GM23338 (cell line): ENCODE measurements around the gene CIPC. TPM values are rescaled to one million over a fixed set of nuclear protein-coding genes. Genes with fewer than 3 reads are reported as not detected.

Experiments
- ATAC-seq: fragments of 200-7000 bp; cut with Tn5 transposase; 3 replicates; pipeline ENCODE4 v1.9.1; 2020
- DNase-seq: peaks from one replicate; pipeline ENCODE4 v3.0.0-alpha.2; 2015; ENCODE audit warnings: low spot score
- H2AFZ ChIP-seq: fragments of 200-600 bp; sonication (generic); 2 replicates; pipeline ENCODE4 v1.8.0; 2016; ENCODE audit warnings: antibody characterized with exemption, mild to moderate bottlenecking, moderate library complexity
- H3F3A ChIP-seq: fragments of 200-600 bp; sonication (generic); replicated peaks from 2 replicates; pipeline ENCODE4 v1.8.0; 2017; ENCODE audit warnings: antibody characterized with exemption, mixed run types, low read depth
- H3K27ac ChIP-seq: fragments of 200-600 bp; sonication (generic); 2 replicates; pipeline ENCODE4 v1.6.1; 2016; ENCODE audit warnings: low read depth
- H3K27me3 ChIP-seq: fragments of 200-600 bp; sonication (generic); 2 replicates; pipeline ENCODE4 v1.8.0; 2016; ENCODE audit warnings: mild to moderate bottlenecking, mixed run types, moderate library complexity; ENCODE audit not compliant: insufficient read depth
- H3K36me3 ChIP-seq: fragments of 200-600 bp; sonication (generic); 2 replicates; pipeline ENCODE4 v1.8.0; 2016; ENCODE audit warnings: mild to moderate bottlenecking; ENCODE audit not compliant: insufficient read depth
- H3K4me1 ChIP-seq: fragments of 200-600 bp; sonication (generic); 2 replicates; pipeline ENCODE4 v1.8.0; 2016; ENCODE audit warnings: mild to moderate bottlenecking, moderate library complexity; ENCODE audit not compliant: insufficient read depth
- H3K4me2 ChIP-seq: fragments of 200-600 bp; sonication (generic); 2 replicates; pipeline ENCODE4 v1.7.1; 2017; ENCODE audit warnings: mixed run types
- H3K4me3 ChIP-seq: fragments of 200-600 bp; sonication (generic); 2 replicates; pipeline ENCODE4 v1.6.1; 2016; ENCODE audit warnings: mixed run types
- H3K79me2 ChIP-seq: fragments of 200-600 bp; sonication (generic); replicated peaks from 2 replicates; pipeline ENCODE4 v1.8.0; 2017; ENCODE audit warnings: mild to moderate bottlenecking; ENCODE audit not compliant: insufficient read depth
- H3K9me2 ChIP-seq: fragments of 200-600 bp; sonication (generic); 2 replicates; pipeline ENCODE4 v1.8.0; 2017; ENCODE audit not compliant: insufficient read depth
- H4K20me1 ChIP-seq: fragments of 200-600 bp; sonication (generic); replicated peaks from 2 replicates; pipeline ENCODE4 v1.8.0; 2017; ENCODE audit warnings: mild to moderate bottlenecking; ENCODE audit not compliant: insufficient read depth
- H3K27ac Mint-ChIP-seq: 2 replicates; pipeline ENCODE4 v1.8.0; 2020; ENCODE audit warnings: inconsistent platforms, mild to moderate bottlenecking, moderate library complexity, mixed read lengths
- H3K27me3 Mint-ChIP-seq: 3 replicates; pipeline ENCODE4 v1.8.0; 2022; ENCODE audit warnings: low read depth, mild to moderate bottlenecking, moderate library complexity, mixed read lengths, inconsistent platforms; ENCODE audit not compliant: insufficient read depth, poor library complexity
- H3K36me3 Mint-ChIP-seq: 3 replicates; pipeline ENCODE4 v1.8.0; 2021; ENCODE audit warnings: low read depth, mild to moderate bottlenecking, inconsistent platforms, moderate library complexity, mixed read lengths
- H3K4me1 Mint-ChIP-seq: 3 replicates; pipeline ENCODE4 v1.8.0; 2020; ENCODE audit warnings: mild to moderate bottlenecking, inconsistent platforms, mixed read lengths
- H3K4me3 Mint-ChIP-seq: 3 replicates; pipeline ENCODE4 v1.8.0; 2021; ENCODE audit warnings: moderate library complexity, mild to moderate bottlenecking, inconsistent platforms, mixed read lengths
- H3K9me3 Mint-ChIP-seq: 3 replicates; pipeline ENCODE4 v1.8.0; 2020; ENCODE audit warnings: moderate library complexity, mild to moderate bottlenecking, inconsistent platforms, mixed read lengths
- CREB1 ChIP-seq: fragments of 250-450 bp; sonication (Bioruptor Pico); IDR thresholded peaks from 2 replicates; pipeline ENCODE4 v1.5.0; 2020; ENCODE audit warnings: low read depth, mild to moderate bottlenecking, moderate library complexity
- EZH2phosphoT487 ChIP-seq: fragments of 200-600 bp; sonication (generic); IDR thresholded peaks from one replicate; pipeline ENCODE4 v1.8.1; 2018; ENCODE audit warnings: antibody characterized with exemption; ENCODE audit not compliant: unreplicated experiment
- JUNB ChIP-seq: IDR thresholded peaks from one replicate; pipeline ENCODE4 v1.6.1; 2016; ENCODE audit warnings: antibody characterized with exemption; ENCODE audit not compliant: unreplicated experiment
- NANOG ChIP-seq: IDR thresholded peaks from 2 replicates; pipeline ENCODE4 v1.6.1; 2016; ENCODE audit warnings: antibody characterized with exemption, borderline replicate concordance
- STAT1 ChIP-seq: IDR thresholded peaks from one replicate; pipeline ENCODE4 v1.6.1; 2016; ENCODE audit warnings: antibody characterized with exemption; ENCODE audit not compliant: unreplicated experiment
- ZNF114 ChIP-seq: fragments of 250-450 bp; sonication (Bioruptor Pico); IDR thresholded peaks from 2 replicates; pipeline ENCODE4 v1.5.0; 2020; ENCODE audit warnings: mild to moderate bottlenecking, moderate library complexity
- ZNF331 ChIP-seq: fragments of 250-450 bp; sonication (Bioruptor Pico); IDR thresholded peaks from 2 replicates; pipeline ENCODE4 v1.5.0; 2020; ENCODE audit warnings: low read depth, mild to moderate bottlenecking, moderate library complexity
- polyA plus RNA-seq: library from polyadenylated mRNA; unstranded; fragments of >200 nt; fragmentation: Nextera tagmentation; extraction: Ambion mirVana; gene quantifications from 2 replicates; pipeline ENCODE4 v1.2.1, GENCODE V29; 2016
- total RNA-seq: library from RNA; depleted of rRNA; stranded (reverse); fragments of >200 nt; shearing (Covaris generic); gene quantifications from 2 replicates; pipeline ENCODE4 v1.2.3, GENCODE V29; 2014
- TF ChIP-seq, protein P1 (sequence below), 2 experiments: fragments of 200-600 bp in 1 of 2; sonication (generic) in 1 of 2; conservative IDR thresholded peaks; 2 replicates each; pipeline versions ENCODE4 v1.5.1 to v1.6.1; 2016 to 2017; ENCODE audit warnings: antibody characterized with exemption in 2 of 2, low read depth in 2 of 2, mild to moderate bottlenecking in 2 of 2, moderate library complexity in 1 of 2
- TF ChIP-seq, protein P2 (sequence below): fragments of 250-450 bp; sonication (Bioruptor Pico); IDR thresholded peaks from 2 replicates; pipeline ENCODE4 v1.5.0; 2020; ENCODE audit warnings: mild to moderate bottlenecking, moderate library complexity

CIPC gene
- total and polyA plus RNA-seq, 2 experiments from 2014 or later, result 8.1 to 36.9 TPM

DNA sequence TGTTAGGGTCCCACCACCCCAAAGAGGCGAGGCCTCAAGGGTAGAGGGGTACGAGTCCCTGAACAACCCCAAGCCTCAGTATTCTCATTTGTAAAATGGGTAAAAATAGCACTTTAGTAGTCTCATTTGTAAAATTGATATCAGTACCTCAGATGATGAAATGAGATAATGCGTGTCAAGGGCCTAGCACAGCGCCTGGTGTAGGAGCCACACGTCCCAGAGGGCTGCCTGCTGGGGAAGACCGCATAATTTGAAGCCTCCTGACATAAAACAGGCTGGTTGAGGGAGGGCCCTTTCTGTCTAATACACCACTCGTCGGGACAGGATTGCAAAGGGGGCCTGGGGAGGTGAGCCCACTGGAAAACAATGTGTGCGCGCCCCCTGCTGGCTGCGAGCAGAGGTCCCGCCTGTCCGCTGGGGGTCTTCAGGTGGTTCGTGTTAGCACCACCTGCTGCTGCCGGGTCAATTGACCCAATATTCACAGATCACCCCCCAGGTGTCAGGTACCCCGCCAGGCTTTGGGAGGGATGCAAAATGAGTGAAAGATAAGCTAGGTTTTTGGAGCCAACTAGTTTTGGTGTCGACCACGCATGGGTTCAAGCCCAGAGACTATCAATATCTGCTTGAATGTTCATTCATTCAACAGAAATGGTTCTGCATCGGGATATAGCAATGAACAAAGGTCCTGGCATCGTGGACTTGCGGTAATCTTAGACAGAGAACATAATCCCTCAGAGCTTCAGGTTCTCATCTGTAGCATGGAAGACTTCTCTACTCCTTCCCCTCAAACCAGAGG is 44.8 kb upstream of the CIPC start:
- Histone ChIP-seq H3K4me2 (no peak overlapping the region), H3F3A (0 out of 2 replicates have a peak, but pooled peaks cover 3% of the 10 kb centered on the region), H3K27me3 (no peaks in the 10 kb centered on the region), H3K27ac (no peak overlapping the region), H3K4me1 (0 out of 2 replicates have a peak, but pooled peaks cover 9% of the 10 kb centered on the region), H3K79me2 (no peaks in the 10 kb centered on the region), H2AFZ (peak overlapping the region; percentile 61; the same call in 1 of the 2 replicates), H4K20me1 (no peaks in the 10 kb centered on the region), H3K36me3 (no peaks in the 10 kb centered on the region), H3K4me3 (no peak overlapping the region), H3K9me2 (no peaks in the 10 kb centered on the region)
- Mint-ChIP-seq H3K27ac (no peak overlapping the region), H3K4me3 (no peak overlapping the region), H3K9me3 (peaks cover 16% of the 10 kb centered on the region; the same call in 2 of the 3 replicates), H3K27me3 (peaks cover 3% of the 10 kb centered on the region), H3K36me3 (peaks cover 5% of the 10 kb centered on the region; the same call in 1 of the 3 replicates), H3K4me1 (peaks cover 14% of the 10 kb centered on the region)
- ATAC-seq (peak; percentile 98), DNase-seq (peak; percentile 92)
- TF ChIP-seq, protein P1, sequence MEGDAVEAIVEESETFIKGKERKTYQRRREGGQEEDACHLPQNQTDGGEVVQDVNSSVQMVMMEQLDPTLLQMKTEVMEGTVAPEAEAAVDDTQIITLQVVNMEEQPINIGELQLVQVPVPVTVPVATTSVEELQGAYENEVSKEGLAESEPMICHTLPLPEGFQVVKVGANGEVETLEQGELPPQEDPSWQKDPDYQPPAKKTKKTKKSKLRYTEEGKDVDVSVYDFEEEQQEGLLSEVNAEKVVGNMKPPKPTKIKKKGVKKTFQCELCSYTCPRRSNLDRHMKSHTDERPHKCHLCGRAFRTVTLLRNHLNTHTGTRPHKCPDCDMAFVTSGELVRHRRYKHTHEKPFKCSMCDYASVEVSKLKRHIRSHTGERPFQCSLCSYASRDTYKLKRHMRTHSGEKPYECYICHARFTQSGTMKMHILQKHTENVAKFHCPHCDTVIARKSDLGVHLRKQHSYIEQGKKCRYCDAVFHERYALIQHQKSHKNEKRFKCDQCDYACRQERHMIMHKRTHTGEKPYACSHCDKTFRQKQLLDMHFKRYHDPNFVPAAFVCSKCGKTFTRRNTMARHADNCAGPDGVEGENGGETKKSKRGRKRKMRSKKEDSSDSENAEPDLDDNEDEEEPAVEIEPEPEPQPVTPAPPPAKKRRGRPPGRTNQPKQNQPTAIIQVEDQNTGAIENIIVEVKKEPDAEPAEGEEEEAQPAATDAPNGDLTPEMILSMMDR (conservative IDR thresholded peaks at IDR 0.05; ENCODE audit: low read depth in 2 of 2), result peak; percentile 94 to 99
- no peak for TF ChIP-seq ZNF114 (CRISPR knock-in tag)
- no peak for TF ChIP-seq STAT1
- TF ChIP-seq JUNB, result no peak
- no peak for TF ChIP-seq NANOG

DNA sequence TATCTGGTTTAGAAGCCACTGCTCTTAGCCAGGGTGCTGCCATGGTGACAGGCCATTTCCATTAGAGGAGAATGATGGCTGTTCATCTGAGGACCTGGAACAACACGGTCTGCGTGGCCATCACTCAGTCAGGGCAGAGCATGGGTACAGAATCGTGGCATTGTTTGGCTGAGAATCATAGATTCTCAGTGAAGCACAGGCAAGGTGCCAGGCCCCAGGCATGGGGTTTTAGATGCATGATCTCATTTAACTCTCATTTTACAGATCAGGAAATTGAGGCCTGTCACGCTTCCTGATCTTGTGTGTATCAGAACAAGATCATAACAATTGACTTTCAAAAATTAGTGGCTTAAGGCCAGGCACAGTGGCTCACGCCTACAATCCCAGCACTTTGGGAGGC is 42.8 kb upstream of the CIPC start:
- Histone ChIP-seq H3K4me1 (0 out of 2 replicates have a peak, but pooled peaks cover 9% of the 10 kb centered on the region), H3K4me2 (no peak overlapping the region), H3K4me3 (no peak overlapping the region), H3K27ac (no peak overlapping the region), H3K9me2 (no peaks in the 10 kb centered on the region), H4K20me1 (no peaks in the 10 kb centered on the region), H3K79me2 (no peaks in the 10 kb centered on the region), H3K27me3 (no peaks in the 10 kb centered on the region), H2AFZ (no peak overlapping the region; the same call in 1 of the 2 replicates), H3K36me3 (no peaks in the 10 kb centered on the region), H3F3A (0 out of 2 replicates have a peak, but pooled peaks cover 3% of the 10 kb centered on the region)
- Mint-ChIP-seq H3K9me3 (peaks cover 16% of the 10 kb centered on the region; the same call in 2 of the 3 replicates), H3K4me3 (no peak overlapping the region), H3K36me3 (peaks cover 5% of the 10 kb centered on the region; the same call in 1 of the 3 replicates), H3K27ac (no peak overlapping the region), H3K4me1 (peaks cover 27% of the 10 kb centered on the region), H3K27me3 (peaks cover 12% of the 10 kb centered on the region)
- DNase-seq, result no peak
- ATAC-seq, result no peak
- TF ChIP-seq ZNF114 (CRISPR knock-in tag) (no peak), JUNB (no peak), STAT1 (no peak), NANOG (no peak), ZNF331 (no peak), EZH2phosphoT487 (no peak), CREB1 (CRISPR knock-in tag) (no peak)
- TF ChIP-seq, protein P2, sequence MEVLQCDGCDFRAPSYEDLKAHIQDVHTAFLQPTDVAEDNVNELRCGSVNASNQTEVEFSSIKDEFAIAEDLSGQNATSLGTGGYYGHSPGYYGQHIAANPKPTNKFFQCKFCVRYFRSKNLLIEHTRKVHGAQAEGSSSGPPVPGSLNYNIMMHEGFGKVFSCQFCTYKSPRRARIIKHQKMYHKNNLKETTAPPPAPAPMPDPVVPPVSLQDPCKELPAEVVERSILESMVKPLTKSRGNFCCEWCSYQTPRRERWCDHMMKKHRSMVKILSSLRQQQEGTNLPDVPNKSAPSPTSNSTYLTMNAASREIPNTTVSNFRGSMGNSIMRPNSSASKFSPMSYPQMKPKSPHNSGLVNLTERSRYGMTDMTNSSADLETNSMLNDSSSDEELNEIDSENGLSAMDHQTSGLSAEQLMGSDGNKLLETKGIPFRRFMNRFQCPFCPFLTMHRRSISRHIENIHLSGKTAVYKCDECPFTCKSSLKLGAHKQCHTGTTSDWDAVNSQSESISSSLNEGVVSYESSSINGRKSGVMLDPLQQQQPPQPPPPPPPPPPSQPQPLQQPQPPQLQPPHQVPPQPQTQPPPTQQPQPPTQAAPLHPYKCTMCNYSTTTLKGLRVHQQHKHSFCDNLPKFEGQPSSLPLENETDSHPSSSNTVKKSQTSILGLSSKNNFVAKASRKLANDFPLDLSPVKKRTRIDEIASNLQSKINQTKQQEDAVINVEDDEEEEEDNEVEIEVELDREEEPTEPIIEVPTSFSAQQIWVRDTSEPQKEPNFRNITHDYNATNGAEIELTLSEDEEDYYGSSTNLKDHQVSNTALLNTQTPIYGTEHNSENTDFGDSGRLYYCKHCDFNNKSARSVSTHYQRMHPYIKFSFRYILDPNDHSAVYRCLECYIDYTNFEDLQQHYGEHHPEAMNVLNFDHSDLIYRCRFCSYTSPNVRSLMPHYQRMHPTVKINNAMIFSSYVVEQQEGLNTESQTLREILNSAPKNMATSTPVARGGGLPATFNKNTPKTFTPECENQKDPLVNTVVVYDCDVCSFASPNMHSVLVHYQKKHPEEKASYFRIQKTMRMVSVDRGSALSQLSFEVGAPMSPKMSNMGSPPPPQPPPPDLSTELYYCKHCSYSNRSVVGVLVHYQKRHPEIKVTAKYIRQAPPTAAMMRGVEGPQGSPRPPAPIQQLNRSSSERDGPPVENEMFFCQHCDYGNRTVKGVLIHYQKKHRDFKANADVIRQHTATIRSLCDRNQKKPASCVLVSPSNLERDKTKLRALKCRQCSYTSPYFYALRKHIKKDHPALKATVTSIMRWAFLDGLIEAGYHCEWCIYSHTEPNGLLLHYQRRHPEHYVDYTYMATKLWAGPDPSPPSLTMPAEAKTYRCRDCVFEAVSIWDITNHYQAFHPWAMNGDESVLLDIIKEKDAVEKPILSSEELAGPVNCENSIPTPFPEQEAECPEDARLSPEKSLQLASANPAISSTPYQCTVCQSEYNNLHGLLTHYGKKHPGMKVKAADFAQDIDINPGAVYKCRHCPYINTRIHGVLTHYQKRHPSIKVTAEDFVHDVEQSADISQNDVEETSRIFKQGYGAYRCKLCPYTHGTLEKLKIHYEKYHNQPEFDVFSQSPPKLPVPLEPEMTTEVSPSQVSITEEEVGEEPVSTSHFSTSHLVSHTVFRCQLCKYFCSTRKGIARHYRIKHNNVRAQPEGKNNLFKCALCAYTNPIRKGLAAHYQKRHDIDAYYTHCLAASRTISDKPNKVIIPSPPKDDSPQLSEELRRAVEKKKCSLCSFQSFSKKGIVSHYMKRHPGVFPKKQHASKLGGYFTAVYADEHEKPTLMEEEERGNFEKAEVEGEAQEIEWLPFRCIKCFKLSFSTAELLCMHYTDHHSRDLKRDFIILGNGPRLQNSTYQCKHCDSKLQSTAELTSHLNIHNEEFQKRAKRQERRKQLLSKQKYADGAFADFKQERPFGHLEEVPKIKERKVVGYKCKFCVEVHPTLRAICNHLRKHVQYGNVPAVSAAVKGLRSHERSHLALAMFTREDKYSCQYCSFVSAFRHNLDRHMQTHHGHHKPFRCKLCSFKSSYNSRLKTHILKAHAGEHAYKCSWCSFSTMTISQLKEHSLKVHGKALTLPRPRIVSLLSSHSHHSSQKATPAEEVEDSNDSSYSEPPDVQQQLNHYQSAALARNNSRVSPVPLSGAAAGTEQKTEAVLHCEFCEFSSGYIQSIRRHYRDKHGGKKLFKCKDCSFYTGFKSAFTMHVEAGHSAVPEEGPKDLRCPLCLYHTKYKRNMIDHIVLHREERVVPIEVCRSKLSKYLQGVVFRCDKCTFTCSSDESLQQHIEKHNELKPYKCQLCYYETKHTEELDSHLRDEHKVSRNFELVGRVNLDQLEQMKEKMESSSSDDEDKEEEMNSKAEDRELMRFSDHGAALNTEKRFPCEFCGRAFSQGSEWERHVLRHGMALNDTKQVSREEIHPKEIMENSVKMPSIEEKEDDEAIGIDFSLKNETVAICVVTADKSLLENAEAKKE (CRISPR knock-in tag), result no peak
